AG04449 (cell line): ENCODE results near the gene PLD3.

ENCODE experiments used
- CTCF ChIA-PET: fragments of 350-600 bp; formaldehyde crosslinking; extraction: SDS; loops from one replicate; lab custom pipeline; 2021; ENCODE audit warnings: antibody characterized with exemption; lab: Yijun Ruan, JAX
- POLR2A ChIA-PET: fragments of 400-600, 350-600 bp; formaldehyde crosslinking; extraction: SDS; loops from one replicate; lab custom pipeline; 2020; ENCODE audit warnings: antibody characterized with exemption, inconsistent platforms; lab: Yijun Ruan, JAX
- DNase-seq: peaks from one replicate; pipeline ENCODE4 v3.0.0-alpha.2; 2010; ENCODE audit warnings: low read depth, low spot score
- H3K4me3 ChIP-seq: 2 replicates; pipeline ENCODE4 v1.5.1; 2011; ENCODE audit warnings: low read depth, mild to moderate bottlenecking, control low read depth, low read length
- CTCF ChIP-seq: IDR thresholded peaks from one replicate; pipeline ENCODE4 v1.5.1; 2011; ENCODE audit warnings: mild to moderate bottlenecking, moderate library complexity, low read length, control low read depth, inconsistent platforms; ENCODE audit not compliant: insufficient read depth; ENCODE audit errors: missing control alignments

Gene PLD3

GRCh38 chr19:40377876-40378385 is 29.4 kb downstream of the PLD3 start:
- no peak for DNase-seq
- POLR2A ChIA-PET = no interaction called here
- no peak overlapping the region for H3K4me3 ChIP-seq
- TF ChIP-seq CTCF = no peak
- CTCF ChIA-PET = no interaction called here

GRCh38 chr19:40378509-40378908 is 30.0 kb downstream of the PLD3 start:
- POLR2A ChIA-PET = no interaction called here
- no peak overlapping the region for H3K4me3 ChIP-seq
- no peak for DNase-seq
- CTCF ChIA-PET = no interaction called here
- no peak for TF ChIP-seq CTCF

GRCh38 chr19:40379446-40380198 is 31.1 kb downstream of the PLD3 start:
- no peak for DNase-seq
- no peak overlapping the region for H3K4me3 ChIP-seq
- TF ChIP-seq CTCF = no peak
- POLR2A ChIA-PET = no interaction called here
- CTCF ChIA-PET = no interaction called here

GRCh38 chr19:40380199-40381037 is 31.9 kb downstream of the PLD3 start:
- DNase-seq = no peak
- no peak overlapping the region for H3K4me3 ChIP-seq
- ChIA-PET POLR2A (no interaction called here), CTCF (interaction anchor here (1.1 to 1.2 kb wide), 2 partner anchors 9 to 12 kb away, joined by 3 read pairs; no protein-coding TSS in a partner anchor)
- no peak for TF ChIP-seq CTCF

- no peak for DNase-seq
- ChIA-PET CTCF (interaction anchor here (1.1 to 1.2 kb wide), 2 partner anchors 10 to 13 kb away, joined by 3 read pairs; no protein-coding TSS in a partner anchor), POLR2A (interaction anchor here (0.6 kb wide), 1 partner anchor 9 kb away, joined by 3 read pairs; no protein-coding TSS in a partner anchor)
- TF ChIP-seq CTCF = peak; percentile 1
- no peak overlapping the region for H3K4me3 ChIP-seq
These were observed 32.8 kb downstream of the PLD3 start for GRCh38 chr19:40381321-40381720.
